CMK (cell line): ENCODE measurements around the gene SPNS2.

Source experiments
- DNase-seq: peaks from one replicate; pipeline ENCODE4 v3.0.0-alpha.2; 2010; ENCODE audit warnings: low read depth

Gene SPNS2

DNA sequence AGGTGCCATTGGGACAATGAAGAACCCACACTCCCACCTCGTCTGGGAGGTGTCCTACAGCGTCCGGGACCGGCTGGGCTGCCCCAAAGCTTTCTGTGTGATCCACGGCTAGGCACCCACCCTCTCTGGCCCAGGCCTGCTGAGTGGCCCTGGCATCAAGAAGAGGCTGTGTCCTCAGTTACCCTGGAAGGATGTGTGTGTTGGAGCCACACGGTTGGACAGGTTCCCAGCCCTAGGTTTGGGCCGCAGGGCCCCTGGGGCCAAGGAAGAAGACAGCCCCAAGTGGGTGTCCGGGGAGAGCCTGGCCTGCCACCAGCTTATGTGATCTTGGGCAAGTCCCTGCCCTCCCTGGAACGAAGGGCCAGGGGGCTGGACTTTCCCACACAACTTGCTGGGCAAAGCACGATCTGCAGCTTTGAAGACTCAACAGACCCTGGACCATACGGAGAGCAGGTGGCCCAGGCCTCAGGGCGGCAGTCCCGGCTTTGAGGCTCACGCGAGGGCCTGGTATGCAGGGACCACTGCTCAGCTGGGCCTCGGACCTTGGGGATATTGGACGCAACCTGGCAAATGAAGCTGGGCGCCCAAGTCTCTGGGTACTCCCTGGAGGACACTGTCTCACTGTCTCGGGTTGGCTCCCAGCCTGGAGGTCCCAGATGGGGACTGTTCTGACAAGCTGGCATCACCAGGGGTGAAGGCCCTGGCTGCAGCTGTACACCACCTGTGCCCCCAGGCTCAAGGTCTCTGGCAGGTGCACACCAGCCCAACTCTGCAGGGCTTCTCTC, 39.0 kb downstream of the SPNS2 start:
- DNase-seq, result no peak

DNA sequence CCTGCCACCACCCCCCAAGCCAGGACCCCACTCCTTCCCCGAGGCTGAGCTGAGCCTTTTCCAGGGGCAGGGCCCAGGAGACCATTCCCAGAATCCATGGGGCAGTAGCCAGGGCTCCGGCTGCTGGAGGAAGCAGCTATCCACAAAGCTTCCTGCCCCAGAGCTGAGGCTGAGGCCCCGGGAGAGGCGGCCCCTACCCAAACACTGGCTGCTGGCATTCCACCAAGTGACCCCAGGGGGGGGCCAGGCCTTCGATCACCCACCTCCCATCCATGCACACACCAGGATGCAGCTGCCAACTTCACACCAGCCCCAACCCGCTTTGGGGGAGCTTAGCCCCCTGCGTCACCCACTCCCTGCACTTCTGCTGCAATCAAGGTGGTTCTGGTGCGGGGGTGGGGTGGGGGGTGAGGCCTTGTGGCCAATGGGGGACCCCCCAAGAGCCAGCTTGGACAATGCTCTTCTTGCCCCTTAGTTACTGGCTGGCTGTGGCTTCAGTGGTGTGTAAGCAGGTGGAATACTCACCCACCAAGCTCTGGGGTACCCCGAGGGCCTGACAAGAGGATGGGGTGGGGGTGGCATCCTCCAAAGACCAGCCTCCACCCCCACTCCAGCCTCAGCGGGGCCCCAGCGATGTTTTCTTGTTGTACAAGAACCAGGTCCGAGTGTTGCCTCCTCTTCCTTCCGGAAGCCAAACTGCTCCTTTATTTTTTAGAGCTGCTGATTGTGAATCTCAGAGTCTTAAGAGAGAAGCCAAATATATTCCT, 39.7 kb downstream of the SPNS2 start:
- no peak for DNase-seq

DNA sequence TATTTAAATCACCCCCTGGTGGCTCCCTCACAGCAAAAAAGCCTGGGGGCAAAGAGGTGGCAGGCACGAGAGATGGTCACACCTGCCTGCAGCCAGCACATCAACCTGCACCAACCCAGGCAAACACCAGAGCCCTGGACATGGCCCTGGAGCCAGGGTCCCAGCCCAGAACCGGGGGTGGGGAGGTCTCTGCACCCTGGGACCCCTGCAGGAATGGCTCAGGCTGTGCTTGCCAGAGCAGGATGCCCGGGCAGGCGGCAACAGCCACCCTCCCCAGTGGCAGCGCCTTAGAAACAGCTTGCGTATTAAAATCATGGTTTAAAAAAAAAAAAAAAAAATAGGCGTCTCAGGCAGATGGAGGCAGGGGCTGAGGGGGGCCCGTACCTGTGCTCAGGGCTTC, 40.3 kb downstream of the SPNS2 start:
- no peak for DNase-seq

DNA sequence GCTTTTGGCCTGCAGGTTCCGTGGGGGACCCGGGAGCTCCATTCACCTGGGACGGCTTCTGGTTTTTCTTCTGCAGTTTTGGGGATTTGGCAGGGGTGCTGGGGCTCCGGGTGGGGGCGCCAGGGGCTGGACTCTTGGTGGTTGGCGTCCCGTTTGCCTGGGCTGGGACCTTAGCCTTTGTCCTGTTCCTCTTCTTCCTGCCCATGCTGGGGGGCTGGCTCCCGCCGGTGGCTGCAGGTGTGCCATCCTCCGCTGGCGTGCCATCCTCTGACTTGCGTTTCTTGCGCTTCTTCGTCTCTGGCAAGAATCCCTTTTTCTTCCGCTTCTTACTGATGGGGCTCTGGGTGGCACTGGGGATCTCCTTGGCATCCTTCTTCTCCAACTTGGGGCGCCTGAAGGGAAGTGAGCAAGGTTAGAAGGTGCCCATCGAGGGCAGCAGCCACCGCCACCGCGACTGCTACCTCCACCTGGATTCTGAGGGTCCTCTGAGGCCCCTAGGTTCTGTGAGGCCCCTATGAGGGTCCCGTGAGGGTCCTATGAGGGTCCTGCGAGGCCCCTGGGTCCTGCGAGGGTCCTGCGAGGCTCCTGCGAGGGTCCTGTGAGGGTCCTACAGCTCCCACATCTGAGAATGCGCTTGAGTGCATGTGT, 41.0 kb downstream of the SPNS2 start:
- no peak for DNase-seq

DNA sequence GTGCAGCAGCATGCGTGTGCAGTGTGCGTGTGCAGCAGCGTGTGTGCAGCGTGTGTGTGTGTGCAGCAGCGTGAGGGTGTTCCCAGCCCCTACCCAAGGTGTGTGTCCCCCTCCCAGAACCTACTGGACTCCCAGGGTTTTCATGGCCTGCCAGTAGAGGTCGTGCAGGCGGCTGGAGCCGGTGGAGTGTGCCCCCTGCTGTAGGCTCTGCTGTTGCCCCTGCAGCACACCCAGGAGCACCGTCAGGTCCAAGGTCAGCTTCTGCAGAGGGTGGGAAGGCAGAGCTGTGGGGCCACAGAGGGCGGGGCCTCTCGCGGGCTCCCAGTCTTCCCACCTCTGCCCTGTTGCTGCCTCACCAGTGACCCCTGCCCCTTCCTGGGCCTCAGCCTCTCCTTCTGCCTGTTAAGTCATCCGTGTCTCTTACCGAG, 41.6 kb downstream of the SPNS2 start:
- DNase-seq, result no peak

DNA sequence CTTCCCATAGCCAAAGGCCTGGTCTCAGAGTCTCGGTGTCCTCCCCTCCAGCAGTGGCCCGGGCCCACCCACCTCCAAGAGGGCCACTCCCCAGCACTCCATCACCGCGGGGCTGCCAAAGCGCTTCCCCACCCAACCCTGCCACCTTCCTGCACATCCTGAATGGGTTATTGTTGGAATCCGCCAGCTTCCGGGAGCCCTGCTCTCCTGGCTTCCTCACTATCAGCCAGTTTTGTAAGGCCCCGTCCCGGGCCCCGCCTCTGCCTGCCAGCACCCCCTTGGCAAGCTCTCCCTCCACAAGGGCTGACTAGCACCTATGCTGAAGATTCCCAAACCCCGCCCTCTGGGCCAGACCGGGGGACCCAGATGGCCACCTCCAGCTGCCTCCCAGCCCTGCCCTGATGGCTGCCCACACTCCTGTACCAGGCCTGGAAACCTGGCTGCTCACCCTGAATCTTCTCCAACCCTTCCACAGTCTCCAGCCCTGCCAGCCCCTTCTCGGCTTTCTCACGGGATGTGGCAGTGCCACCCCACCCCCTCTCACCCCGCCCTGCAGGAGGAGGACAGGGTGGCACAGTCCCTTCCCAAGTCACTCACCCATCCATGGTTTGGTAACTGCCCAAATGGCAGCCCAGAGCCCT, 42.1 kb downstream of the SPNS2 start:
- no peak for DNase-seq

DNA sequence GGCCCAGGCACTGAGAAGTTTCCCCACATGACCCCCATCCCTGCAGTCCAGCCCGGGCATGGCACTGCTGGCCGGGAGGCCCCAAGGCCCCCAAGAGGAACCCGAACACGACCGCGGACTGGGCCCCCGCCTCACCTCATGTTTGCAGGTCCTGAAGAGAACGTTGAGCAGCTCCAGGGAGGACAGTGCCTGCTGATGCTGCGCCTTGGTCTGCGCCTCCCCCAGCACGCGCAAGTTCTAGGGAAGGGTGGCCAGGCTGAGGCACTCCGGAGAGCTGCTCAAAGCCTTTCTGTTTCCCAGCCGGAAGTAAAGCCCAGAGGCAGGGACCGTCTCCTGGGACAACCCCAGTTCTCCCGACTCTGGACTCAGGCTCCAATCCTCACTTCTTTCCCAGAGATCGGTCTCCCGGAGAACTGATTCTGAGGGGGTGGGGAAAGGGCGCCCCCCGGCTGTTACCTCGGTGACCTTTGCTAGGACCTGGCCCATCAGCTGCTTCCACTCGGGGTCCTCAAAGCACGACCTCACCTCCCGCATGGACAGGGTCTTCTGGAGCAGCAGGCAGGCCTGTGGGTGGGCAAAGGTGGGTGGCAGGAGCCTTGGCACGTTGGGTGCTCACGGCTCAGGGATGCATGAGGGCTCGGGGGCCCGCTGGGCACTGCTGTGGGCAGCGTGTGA, 42.8 kb downstream of the SPNS2 start:
- DNase-seq, result no peak

DNA sequence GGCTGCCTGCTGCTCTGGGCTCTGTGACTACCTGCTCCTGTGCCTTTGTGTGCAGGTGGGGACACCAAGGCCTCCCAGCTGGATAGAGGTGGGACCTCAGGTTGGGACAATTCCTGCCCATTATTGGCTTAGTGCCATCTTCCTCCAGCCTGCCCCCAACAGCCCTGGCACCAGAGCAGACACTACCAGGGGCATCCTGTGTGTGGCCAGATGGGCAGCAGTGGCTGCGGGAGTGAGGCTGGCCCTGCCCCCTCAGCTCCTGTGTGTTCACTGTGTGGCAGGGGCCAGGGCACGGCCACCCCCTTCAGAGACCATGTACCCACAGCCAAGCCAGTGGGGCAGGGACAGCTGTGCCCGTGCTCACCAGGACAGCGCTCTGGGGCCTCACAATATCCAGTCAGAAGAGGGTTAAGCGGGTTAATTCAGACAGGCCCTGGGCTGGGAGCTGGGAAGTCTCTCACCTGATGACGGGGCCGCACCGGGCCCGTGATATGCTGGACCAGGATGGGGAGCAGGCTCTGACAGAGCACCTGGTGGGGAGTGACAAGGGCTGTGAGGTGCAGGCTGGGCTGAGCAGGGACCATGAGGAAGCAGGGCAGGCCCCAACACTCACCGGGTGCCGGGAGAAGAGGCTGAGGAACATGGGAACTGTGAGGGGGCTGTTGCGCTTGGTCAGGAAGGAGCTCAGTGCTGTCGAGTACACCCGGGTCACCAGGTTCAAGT, 43.5 kb downstream of the SPNS2 start:
- DNase-seq, result no peak

DNA sequence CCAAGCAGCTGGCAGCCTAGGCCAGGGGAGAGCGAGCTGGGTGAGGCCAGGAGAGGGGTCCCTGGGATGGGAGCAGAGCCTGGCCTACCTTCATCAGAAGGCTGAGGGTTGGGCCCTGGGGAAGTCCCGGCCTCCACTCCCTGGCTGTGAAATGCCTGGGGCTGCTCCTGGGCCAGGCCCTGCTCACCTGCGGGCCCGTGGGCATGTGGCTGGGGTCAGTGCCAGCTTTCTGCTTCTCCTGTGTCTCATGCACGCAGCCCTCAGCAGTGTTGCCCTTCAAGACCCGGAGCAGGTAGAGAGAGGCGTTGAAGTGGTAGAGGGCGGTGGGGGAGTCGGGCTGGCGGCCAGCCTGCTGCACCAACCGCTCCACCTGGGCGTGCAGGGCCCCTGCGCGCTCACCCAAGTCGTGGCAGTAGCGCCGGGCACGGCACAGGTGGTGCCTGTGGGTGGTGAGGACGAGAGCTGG, 44.1 kb downstream of the SPNS2 start:
- no peak for DNase-seq

DNA sequence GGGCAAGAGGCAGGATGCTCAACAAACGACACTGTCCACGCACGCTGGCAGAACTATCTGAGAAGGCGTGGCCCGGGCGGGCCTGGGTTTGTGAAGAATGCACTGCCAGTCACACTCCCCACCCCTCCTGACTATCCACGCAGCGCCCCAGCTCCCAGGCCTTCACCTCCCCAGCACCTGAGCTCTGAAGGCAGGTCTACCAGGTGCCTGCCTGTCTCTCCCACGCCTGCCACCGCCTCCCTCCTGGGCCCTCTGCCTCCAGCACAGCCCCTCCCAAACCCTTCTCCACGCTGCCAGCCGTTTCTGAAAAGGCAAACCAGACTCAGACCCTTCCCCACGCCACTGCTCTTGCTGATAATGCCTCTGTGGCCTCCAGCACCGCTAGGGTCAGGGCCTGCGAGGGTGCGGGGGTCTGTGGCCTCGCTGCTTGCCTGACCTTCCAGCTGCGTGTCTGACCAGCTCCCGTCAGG, 44.9 kb downstream of the SPNS2 start:
- no peak for DNase-seq

DNA sequence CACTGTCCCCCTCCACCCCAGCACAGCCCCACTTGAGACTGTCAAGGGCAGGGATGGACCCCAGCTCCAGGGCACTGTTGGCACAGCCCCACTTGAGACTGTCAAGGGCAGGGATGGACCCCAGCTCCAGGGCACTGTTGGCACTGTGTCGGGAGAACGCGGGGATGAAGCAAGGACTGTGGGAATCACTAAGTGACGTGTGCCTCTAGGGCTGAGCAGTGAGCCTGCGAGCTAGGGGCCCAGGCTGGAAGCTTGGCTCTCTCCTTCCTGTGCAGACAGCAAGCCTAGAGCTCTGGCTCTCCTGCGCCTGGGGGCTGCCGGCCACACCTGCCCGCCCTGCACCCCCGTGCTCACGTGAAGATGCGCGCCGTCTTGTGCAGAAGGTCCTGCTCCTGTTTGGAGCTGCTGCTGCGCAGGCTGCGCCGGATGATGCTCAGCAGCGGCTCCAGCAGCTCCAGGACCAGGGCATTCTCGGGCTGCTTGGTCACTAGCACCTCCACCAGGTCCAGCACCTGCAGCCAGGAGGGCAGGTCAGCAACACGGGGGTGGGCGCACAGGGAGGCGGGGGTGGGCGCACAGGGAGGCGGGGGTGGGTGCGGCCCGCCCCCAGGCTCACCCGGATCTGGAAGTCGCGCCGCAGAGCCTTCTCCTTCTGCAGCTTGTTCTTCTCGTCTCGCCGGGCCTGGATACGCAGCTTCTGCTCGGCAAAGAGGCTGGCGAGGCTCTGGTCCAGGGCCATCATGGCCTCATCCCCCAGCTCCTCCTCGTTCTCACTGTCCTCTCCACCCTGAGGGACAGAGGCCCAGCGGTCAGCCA, 45.7 kb downstream of the SPNS2 start:
- no peak for DNase-seq

DNA sequence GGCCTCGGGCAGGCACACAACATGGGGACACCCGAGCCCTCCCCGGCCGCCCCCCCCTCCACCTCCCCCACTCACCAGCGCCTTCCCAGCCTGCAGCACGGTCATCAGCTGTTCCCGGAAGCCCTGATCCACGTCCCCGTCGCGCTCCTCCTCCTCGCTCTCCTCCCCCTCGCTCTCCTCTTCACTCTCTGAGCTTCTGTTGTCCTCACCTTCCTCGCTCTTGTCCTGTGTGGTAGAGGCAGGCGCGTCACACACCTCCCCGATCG, 46.2 kb downstream of the SPNS2 start:
- DNase-seq, result no peak

DNA sequence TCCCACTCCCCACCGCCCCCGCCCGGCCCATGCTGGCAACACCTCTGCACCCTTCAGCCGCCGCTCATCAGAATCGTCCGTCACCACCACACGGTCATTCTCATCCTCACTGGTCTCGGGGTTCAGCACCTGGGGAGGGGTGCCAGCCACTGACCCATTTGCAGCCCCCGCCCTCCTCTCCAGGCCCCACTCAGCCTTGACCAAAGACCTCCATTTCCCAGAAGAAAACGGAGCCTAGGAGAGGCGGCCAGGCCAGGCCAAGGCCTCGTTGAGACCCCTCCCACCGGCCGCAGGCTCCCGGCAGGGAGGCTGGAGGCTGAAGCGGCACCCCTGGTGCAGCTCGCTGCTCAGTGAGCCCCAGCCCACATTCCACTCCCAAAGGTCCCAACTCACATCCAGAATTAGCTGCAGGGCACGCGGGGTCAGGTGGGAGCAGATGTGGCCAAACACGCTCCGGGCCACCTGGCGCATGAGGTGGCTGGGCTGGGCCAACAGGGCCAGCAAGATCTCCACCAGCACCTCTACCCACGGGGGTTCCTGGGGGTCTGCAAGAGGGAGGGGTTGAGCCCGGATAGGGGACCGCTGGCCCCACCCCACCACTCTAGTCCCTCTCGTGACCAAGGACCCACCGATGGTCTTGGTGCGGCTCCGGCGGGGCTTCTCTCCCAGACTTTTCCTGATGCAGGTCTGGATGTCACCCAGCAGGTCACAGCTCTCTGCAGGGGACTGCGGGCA, 46.7 kb downstream of the SPNS2 start:
- no peak for DNase-seq

DNA sequence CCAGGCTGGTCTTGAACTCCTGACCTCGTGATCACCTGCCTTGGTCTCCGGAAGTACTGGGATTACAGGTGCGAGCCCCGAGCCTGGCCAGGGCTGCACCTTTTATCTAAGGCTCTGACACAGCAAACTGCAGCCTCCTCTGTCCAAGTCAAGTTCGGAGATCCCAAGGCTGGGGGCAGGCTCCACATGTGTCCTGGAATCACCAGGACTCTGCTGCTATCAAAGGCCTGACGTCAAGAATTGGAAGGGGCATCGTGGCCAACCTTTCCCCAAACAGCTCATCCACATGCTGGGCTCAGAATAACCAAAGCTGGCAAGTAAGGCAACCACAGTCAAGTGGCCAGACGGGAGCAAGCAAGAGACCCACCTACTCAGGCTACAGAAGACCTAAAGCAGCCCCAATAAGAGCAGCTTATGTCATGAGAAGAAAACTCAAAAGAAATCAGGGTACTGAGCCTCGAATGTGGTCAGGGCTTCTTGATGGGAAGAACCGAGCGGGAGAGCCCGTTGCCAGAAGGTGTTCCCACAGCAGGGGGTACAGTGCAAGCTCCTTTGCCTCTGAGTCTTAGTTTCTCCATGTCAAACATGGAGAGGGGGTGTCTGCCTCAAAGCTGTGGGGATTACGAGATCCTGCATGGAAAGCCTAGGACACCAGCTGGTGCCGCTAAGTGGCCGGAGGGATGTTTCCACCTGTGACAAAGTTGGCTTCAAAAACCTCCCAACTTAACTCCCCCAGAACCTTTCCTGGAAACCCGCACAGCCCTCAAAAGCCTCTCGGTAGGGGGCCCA, 48.6 kb downstream of the SPNS2 start:
- DNase-seq, result no peak

DNA sequence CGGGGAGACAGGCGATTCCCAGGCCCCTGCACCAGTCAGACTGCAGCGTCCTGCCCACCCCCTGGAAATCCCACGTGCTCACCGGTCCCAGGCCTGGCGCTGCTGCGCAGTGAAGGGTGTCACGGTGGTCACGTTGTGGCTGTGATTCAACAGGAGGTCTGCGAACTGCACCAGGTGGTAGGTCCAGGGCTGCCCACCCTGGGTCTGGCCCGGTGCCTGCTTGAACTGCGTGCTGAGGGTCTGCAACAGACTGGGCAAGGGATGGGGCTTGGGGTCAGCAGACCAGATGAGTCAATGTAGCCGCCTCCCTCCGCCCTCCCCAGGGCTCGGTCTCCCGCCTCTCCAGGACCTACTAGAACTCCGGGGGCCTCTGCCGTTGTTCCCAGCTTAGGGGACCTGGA, 49.4 kb downstream of the SPNS2 start:
- no peak for DNase-seq

DNA sequence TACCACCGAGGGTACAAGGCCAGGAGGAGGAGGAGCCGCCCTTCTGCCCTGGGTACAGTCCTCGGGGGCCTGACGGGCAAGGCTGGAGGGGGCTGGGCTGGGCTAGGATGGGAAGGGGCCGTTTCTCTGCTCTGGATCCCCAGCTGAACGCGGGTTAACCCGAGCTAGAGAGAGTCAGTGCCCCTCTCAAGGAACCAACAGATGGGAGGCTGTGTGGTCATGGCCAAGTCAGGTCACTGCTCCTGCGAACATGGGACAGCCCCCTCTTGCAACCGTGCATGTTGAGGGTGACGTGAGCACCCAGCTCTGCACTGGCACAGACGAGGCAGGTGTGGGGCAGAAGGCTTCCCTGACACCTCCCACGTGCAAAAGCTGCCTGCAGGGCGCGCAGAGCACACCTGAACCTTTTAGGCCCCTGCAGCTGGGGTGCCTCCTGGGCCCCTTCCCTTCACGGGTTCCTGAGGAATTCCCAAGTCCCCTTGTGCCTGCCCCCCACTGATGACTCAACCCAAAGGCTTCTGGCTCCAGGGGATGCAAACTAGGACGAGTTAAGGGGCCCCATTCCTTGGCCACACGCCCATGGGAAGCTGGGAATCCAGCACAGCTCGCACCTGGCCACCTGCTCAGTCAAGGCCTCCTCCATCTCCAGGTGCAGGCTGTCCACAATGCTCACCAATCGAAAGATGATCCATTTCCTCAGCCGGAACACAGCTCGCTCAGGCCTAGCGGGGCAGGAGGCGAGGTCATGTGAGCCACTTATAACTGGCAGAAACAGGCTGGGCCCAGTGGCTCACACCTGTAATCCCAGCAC, 50.2 kb downstream of the SPNS2 start:
- no peak for DNase-seq

DNA sequence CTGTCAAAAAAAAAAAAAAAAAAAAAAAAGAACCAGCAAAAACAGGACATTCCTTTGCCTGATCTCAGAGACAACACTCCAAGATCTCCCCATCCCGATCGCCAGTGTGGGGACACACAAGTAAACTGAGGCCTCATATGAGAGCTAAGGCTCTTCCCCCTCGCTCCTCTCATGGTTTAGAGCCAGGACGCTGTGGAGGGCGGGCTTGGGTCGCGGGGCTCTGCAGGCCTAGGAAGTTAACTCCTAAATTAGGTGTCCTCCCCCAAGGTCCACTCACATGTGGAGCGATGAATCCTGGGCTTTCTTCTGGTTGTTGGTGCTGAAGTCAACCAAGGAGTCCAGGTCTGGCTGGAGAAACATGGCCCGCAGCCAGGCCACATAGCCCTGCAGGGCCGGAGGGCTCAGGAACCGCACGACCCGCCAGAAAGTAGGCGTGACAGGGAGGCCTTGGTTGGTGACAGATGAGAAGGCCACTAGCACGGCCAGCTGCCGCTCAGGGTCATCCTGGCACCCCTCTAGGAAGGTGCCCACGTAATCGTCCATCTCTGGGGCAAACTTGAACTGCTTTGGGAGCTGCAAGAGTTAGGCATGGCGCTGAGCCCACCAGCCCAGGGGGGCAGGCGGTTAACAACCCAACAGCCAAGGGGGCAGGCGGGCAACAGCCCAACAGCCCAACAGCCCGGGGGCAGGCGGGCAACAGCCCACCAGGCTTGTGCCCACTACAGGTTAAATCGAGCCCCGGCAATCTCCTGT, 51.3 kb downstream of the SPNS2 start:
- no peak for DNase-seq
